ENCODE results near the gene E2F1.
A peak's percentile ranks its signal among the peaks of the same experiment; 100 is the strongest.

Gene E2F1

GRCh38 chr20:33674294-33675135, 11.7 kb downstream of the E2F1 start, which contains the start of gene NECAB3:
NECAB3 (minus strand) TSS chr20:33674428; CDS start chr20:33674352, 76 bp downstream.
- H4K20me1 ChIP-seq (ENCODE audit: insufficient read depth): no peaks in the 10 kb centered on the region
- peak within 1 kb of the TSS; percentile 94 for H3K4me2 ChIP-seq
- no peaks in the 10 kb centered on the region for H3K27me3 ChIP-seq (ENCODE audit: insufficient read depth, low read depth)
- H3K4me3 ChIP-seq (IDR thresholded peaks at IDR 0.05; ENCODE audit: insufficient read depth, low read depth, low read length): no peak within 1 kb of the TSS
- H3K79me2 ChIP-seq (ENCODE audit: insufficient read depth, low read depth): peaks cover 31% of the 10 kb centered on the region
- peaks cover 7% of the 10 kb centered on the region for H3K36me3 ChIP-seq (ENCODE audit: insufficient read depth)
- H3K27ac ChIP-seq: peak within 1 kb of the TSS; percentile 62
- peak within 1 kb of the TSS; percentile 27; the same call in 1 of the 2 replicates for H2AFZ ChIP-seq (ENCODE audit: low read depth)
- no peak for TF ChIP-seq CTCF (conservative IDR thresholded peaks at IDR 0.05; ENCODE audit: low read depth, low read length)
- H3K9ac ChIP-seq: peak within 1 kb of the TSS; percentile 84
- peaks cover 54% of the 10 kb centered on the region for H3K4me1 ChIP-seq (ENCODE audit: low read depth, poor library complexity, severe bottlenecking)

- Histone ChIP-seq H3K27ac (peak overlapping the region; percentile 62), H3K36me3 (ENCODE audit: insufficient read depth) (peaks cover 7% of the 10 kb centered on the region; the same call in 1 of the 2 replicates), H3K4me3 (IDR thresholded peaks at IDR 0.05; ENCODE audit: insufficient read depth, low read depth, low read length) (no peak overlapping the region), H3K79me2 (ENCODE audit: insufficient read depth, low read depth) (peaks cover 31% of the 10 kb centered on the region), H3K4me1 (ENCODE audit: low read depth, poor library complexity, severe bottlenecking) (peaks cover 54% of the 10 kb centered on the region), H4K20me1 (ENCODE audit: insufficient read depth) (no peaks in the 10 kb centered on the region), H3K9ac (peak overlapping the region; percentile 84), H3K27me3 (ENCODE audit: insufficient read depth, low read depth) (no peaks in the 10 kb centered on the region), H2AFZ (ENCODE audit: low read depth) (no peak overlapping the region), H3K4me2 (peak overlapping the region; percentile 94)
- TF ChIP-seq CTCF (conservative IDR thresholded peaks at IDR 0.05; ENCODE audit: low read depth, low read length): no peak
Measured at GRCh38 chr20:33673410-33674293, 12.5 kb downstream of the E2F1 start.

GRCh38 chr20:33673114-33673409, 13.1 kb downstream of the E2F1 start:
- no peak for TF ChIP-seq CTCF (conservative IDR thresholded peaks at IDR 0.05; ENCODE audit: low read depth, low read length)
- Histone ChIP-seq H3K36me3 (ENCODE audit: insufficient read depth) (peaks cover 7% of the 10 kb centered on the region; the same call in 1 of the 2 replicates), H3K79me2 (ENCODE audit: insufficient read depth, low read depth) (peaks cover 35% of the 10 kb centered on the region), H3K27ac (peak overlapping the region; percentile 62), H4K20me1 (ENCODE audit: insufficient read depth) (no peaks in the 10 kb centered on the region), H3K4me1 (ENCODE audit: low read depth, poor library complexity, severe bottlenecking) (peaks cover 59% of the 10 kb centered on the region), H3K9ac (peak overlapping the region; percentile 84), H3K4me3 (IDR thresholded peaks at IDR 0.05; ENCODE audit: insufficient read depth, low read depth, low read length) (no peak overlapping the region), H3K27me3 (ENCODE audit: insufficient read depth, low read depth) (no peaks in the 10 kb centered on the region), H2AFZ (ENCODE audit: low read depth) (no peak overlapping the region), H3K4me2 (peak overlapping the region; percentile 94)

GRCh38 chr20:33672426-33673113, 13.6 kb downstream of the E2F1 start:
- Histone ChIP-seq H3K9ac (peak overlapping the region; percentile 84), H3K27ac (peak overlapping the region; percentile 62; the same call in 1 of the 2 replicates), H3K36me3 (ENCODE audit: insufficient read depth) (peaks cover 4% of the 10 kb centered on the region; the same call in 1 of the 2 replicates)

More at GRCh38 chr20:33672426-33673113, 13.6 kb downstream of the E2F1 start:
- TF ChIP-seq CTCF (conservative IDR thresholded peaks at IDR 0.05; ENCODE audit: low read depth, low read length): no peak
- Histone ChIP-seq H3K4me3 (IDR thresholded peaks at IDR 0.05; ENCODE audit: insufficient read depth, low read depth, low read length) (no peak overlapping the region), H4K20me1 (ENCODE audit: insufficient read depth) (no peaks in the 10 kb centered on the region), H3K27me3 (ENCODE audit: insufficient read depth, low read depth) (no peaks in the 10 kb centered on the region), H3K4me1 (ENCODE audit: low read depth, poor library complexity, severe bottlenecking) (peaks cover 60% of the 10 kb centered on the region), H2AFZ (ENCODE audit: low read depth) (no peak overlapping the region), H3K4me2 (peak overlapping the region; percentile 94), H3K79me2 (ENCODE audit: insufficient read depth, low read depth) (peaks cover 35% of the 10 kb centered on the region)

Data from KMS-11 (cell line).